AG09309 (cell line): ENCODE measurements around the gene CCM2L.

ENCODE experiments used
- DNase-seq: peaks from one replicate; pipeline ENCODE4 v3.0.0-alpha.2; 2010; ENCODE audit warnings: low read depth
- H3K4me3 ChIP-seq: 2 replicates; pipeline ENCODE4 v1.5.1; 2011; ENCODE audit warnings: mild to moderate bottlenecking, low read depth, low read length, moderate library complexity; ENCODE audit not compliant: control insufficient read depth
- TF ChIP-seq, protein P1 (sequence below): IDR thresholded peaks from 2 replicates; pipeline ENCODE4 v1.5.1; 2011; ENCODE audit warnings: mild to moderate bottlenecking, low read depth, low read length, inconsistent platforms; ENCODE audit not compliant: insufficient read depth, control insufficient read depth; ENCODE audit errors: missing control alignments

The CCM2L gene

DNA sequence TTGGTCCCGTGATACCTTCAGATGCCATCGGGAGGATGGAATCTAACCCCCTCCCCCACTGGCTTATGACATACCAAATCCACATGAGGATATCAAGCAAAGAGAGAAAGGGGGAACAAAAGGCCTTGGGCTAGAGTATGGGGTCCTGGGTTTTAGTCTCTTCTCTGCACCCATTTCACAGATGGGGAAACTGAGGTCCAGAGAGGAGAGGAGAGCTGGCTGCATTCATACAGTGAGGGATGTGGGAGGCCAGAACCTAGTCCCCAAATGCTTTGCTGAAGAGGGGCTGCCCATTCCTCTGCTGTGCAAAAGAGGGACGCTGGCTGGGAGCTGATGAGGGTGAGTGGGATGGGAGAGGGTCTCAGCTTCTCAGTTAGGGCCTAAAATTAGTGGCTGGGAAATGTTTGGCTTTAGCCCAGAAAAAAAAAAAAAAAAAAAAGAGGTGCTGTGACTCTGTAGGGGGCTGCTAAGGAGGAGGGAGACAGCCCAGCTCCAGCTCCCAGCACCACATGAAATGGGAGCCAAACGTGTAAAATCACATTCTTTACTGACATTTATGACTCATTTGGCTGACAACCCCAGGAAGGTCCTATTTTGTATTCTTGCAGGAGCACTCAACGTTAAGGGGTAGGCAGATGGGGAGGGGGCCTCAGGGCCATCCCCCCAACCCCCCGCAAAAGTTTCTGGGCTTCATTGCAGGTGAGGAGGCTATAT is 30.4 kb upstream of the CCM2L start:
- H3K4me3 ChIP-seq = no peak overlapping the region
- no peak for DNase-seq

DNA sequence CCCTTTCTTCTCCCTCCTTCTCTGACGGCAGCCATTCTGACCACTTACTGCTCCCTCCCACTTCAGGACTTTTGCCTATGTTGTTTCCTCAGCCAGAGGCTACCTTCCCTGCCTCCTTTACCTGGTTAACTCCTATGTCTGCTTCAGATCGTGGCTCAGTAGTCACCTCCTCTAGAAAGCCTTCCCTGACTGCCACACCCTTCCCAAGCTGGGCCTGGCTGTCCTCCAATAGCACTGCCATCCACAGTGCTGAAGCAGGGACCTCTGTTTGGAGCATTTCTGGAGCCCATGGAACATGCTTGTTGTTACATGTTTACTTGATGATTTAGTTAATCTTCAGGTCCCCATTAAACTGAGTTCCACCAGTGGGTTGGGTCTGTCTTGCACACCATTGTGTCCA is 28.5 kb upstream of the CCM2L start:
- no peak overlapping the region for H3K4me3 ChIP-seq
- TF ChIP-seq, protein P1, sequence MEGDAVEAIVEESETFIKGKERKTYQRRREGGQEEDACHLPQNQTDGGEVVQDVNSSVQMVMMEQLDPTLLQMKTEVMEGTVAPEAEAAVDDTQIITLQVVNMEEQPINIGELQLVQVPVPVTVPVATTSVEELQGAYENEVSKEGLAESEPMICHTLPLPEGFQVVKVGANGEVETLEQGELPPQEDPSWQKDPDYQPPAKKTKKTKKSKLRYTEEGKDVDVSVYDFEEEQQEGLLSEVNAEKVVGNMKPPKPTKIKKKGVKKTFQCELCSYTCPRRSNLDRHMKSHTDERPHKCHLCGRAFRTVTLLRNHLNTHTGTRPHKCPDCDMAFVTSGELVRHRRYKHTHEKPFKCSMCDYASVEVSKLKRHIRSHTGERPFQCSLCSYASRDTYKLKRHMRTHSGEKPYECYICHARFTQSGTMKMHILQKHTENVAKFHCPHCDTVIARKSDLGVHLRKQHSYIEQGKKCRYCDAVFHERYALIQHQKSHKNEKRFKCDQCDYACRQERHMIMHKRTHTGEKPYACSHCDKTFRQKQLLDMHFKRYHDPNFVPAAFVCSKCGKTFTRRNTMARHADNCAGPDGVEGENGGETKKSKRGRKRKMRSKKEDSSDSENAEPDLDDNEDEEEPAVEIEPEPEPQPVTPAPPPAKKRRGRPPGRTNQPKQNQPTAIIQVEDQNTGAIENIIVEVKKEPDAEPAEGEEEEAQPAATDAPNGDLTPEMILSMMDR = no peak
- DNase-seq = no peak

More for the DNA sequence above, 30.4 kb upstream of the CCM2L start:
- TF ChIP-seq, protein P1 = no peak

DNA sequence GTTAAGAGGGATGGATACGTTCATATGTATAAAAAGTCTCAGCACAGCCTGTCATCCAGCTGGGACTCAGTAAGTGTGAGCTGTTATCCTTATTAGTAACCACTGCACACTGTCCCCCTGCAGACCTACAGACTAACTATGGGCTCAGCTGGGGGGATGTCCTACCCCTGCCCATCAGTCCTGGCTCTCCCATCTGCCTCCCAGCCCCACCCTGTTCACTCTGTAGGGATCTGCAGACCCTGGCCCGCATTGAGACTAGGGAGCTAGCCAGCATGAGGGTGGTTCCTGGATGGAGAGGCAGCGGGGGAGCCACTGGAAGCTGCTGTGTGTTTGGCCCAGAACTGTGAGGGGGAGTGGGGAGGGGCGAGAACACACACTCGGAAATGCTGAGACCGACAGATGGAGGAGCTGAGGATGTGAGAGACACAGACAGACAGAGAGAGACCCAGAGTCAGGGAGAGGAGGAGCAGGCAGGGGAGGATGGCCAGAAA is 25.2 kb upstream of the CCM2L start:
- H3K4me3 ChIP-seq = no peak overlapping the region
- no peak for DNase-seq
- TF ChIP-seq, protein P1 = no peak

DNA sequence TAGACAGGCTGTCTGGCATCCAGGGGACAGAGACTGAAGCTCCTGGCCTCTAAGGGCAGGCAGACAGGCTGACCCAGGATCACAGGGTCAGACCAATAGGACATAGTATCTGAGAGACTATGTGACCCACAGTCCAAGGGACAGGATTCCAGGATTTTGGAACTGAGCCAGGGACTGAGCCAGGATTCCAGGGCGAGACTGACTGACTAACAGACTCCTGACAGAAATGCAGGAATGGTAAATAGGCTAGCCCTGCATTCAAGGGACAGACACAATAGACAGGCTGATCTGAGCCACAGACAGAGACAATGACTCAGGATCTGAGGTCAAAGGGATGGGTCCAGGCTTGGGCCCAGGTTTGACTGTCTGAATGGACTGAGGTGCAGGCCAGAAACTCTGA is 22.5 kb upstream of the CCM2L start:
- H3K4me3 ChIP-seq = no peak overlapping the region
- DNase-seq = no peak

DNA sequence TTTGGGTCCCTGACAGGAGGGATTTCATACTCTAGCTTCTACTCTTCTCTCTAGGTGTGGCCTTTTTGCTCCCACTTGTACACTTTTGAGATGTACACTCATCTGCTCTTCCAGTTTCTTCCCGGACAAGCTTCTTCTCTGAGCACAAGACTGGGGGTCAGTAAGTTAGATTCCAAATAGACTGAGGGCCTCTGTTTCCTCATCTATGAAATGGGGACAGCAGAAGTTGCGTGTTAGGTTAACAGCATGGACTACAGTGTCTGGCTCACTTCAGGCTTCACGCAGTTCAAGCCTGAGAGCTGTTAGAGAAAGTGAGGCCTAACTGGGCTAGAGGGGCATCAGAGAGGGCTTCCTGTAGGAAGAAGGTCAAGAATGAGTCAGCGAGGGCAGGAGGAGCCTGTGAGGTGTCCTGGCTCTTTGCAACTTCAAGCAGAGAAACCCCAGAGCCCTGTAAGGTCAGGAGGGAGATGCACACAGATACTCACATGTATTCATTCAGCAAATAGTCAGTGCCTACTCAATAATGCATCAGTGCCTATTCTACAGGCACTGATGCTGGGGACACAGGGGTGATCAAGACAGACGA is 21.7 kb upstream of the CCM2L start:
- no peak overlapping the region for H3K4me3 ChIP-seq
- DNase-seq = no peak
- TF ChIP-seq, protein P1 = no peak

More for the DNA sequence above, 22.5 kb upstream of the CCM2L start:
- TF ChIP-seq, protein P1 = no peak

DNA sequence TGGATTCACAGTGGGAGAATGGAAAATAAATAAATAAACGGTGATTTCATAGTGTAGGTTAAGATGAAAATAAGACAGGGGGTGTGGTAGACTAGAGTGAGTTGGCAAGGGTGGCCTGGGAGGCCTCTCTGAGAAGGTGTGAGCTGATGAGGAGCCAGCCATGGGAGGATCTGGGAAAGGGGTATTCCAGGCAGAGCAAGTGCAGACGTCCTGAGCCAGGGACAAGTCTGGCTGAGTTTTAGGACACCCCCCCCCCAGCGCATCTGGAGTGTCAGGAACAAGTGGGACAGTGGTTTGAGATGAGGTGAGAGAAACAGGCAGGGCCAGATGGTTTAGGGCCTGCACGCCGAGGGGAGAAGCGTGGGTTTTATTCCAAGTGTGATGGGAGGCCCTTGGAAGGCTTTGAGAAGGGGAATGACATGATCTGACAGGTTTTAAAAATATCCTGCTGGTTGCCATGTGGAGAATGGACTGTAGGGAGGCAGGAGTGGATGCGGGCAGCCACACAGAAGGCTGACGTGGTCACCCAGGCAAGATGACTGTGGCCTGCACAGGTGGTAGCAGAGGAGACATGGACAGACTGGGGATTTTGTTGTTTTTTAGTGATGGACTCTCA is 21.1 kb upstream of the CCM2L start:
- TF ChIP-seq, protein P1 = no peak
- no peak for DNase-seq
- H3K4me3 ChIP-seq = no peak overlapping the region
